KMS-11 (cell line): ENCODE results near the gene PLB1.

Experiments
- H2AFZ ChIP-seq: fragments of 200-600 bp; sonication (generic); 2 replicates; pipeline ENCODE4 v1.6.1; 2016; ENCODE audit warnings: antibody characterized with exemption, mixed run types, low read depth
- H3K27ac ChIP-seq: fragments of 200-600 bp; sonication (generic); 2 replicates; pipeline ENCODE4 v1.6.1; 2016; ENCODE audit warnings: mild to moderate bottlenecking, mixed run types
- H3K27me3 ChIP-seq: fragments of 200-600 bp; sonication (generic); 2 replicates; pipeline ENCODE4 v1.6.1; 2017; ENCODE audit warnings: mild to moderate bottlenecking, low read depth, mixed run types, moderate library complexity; ENCODE audit not compliant: insufficient read depth
- H3K36me3 ChIP-seq: fragments of 200-600 bp; sonication (generic); 2 replicates; pipeline ENCODE4 v1.6.1; 2017; ENCODE audit warnings: mild to moderate bottlenecking, mixed run types; ENCODE audit not compliant: insufficient read depth
- H3K4me1 ChIP-seq: fragments of 200-600 bp; sonication (generic); 2 replicates; pipeline ENCODE4 v1.6.1; 2016; ENCODE audit warnings: mild to moderate bottlenecking, low read depth, mixed run types; ENCODE audit not compliant: poor library complexity, severe bottlenecking
- H3K4me2 ChIP-seq: fragments of 200-600 bp; sonication (generic); 2 replicates; pipeline ENCODE4 v1.7.0; 2016; ENCODE audit warnings: mild to moderate bottlenecking, mixed run types
- H3K4me3 ChIP-seq: fragments of 200-600 bp; sonication (generic); IDR thresholded peaks from 2 replicates; pipeline ENCODE4 v1.6.1; 2017; ENCODE audit warnings: low read depth, low read length, mixed read lengths; ENCODE audit not compliant: insufficient read depth
- H3K79me2 ChIP-seq: fragments of 200-600 bp; sonication (generic); 2 replicates; pipeline ENCODE4 v1.6.1; 2016; ENCODE audit warnings: low read depth, mixed run types; ENCODE audit not compliant: insufficient read depth
- H3K9ac ChIP-seq: fragments of 200-600 bp; sonication (generic); 2 replicates; pipeline ENCODE4 v1.6.1; 2016; ENCODE audit warnings: mild to moderate bottlenecking, mixed run types
- H4K20me1 ChIP-seq: fragments of 200-600 bp; sonication (generic); 2 replicates; pipeline ENCODE4 v1.6.1; 2016; ENCODE audit warnings: mild to moderate bottlenecking, mixed run types; ENCODE audit not compliant: insufficient read depth
- TF ChIP-seq, protein P1 (sequence below): fragments of 200-600 bp; sonication (generic); conservative IDR thresholded peaks from 2 replicates; pipeline ENCODE4 v1.6.1; 2017; ENCODE audit warnings: low read depth, mild to moderate bottlenecking, antibody characterized with exemption, low read length, moderate library complexity, mixed read lengths

PLB1 gene

DNA sequence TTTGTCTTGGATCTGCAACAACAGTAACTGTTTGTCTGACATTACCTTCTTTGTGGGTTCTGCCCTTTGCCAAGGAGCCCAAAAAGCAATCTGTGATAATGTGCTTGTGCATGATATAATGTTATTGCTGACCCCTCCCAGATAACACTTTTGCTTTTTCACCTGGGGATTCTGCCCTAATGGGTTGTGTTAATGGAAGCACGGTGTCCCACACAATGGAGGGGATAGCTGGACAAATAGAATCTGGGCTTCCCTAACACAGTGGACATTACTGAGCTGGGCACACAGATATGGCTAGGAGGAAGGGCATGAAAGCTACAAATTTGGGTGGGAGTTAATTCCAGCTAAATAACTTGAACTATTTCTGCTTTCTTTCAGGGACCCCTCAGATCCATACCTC is 20.6 kb downstream of the PLB1 start:
- Histone ChIP-seq H3K4me2 (no peak overlapping the region), H3K4me3 (no peak overlapping the region), H3K27me3 (no peaks in the 10 kb centered on the region), H3K9ac (no peak overlapping the region), H3K79me2 (no peaks in the 10 kb centered on the region), H3K36me3 (no peaks in the 10 kb centered on the region), H3K4me1 (no peaks in the 10 kb centered on the region), H3K27ac (no peak overlapping the region), H2AFZ (no peak overlapping the region), H4K20me1 (no peaks in the 10 kb centered on the region)
- TF ChIP-seq, protein P1, sequence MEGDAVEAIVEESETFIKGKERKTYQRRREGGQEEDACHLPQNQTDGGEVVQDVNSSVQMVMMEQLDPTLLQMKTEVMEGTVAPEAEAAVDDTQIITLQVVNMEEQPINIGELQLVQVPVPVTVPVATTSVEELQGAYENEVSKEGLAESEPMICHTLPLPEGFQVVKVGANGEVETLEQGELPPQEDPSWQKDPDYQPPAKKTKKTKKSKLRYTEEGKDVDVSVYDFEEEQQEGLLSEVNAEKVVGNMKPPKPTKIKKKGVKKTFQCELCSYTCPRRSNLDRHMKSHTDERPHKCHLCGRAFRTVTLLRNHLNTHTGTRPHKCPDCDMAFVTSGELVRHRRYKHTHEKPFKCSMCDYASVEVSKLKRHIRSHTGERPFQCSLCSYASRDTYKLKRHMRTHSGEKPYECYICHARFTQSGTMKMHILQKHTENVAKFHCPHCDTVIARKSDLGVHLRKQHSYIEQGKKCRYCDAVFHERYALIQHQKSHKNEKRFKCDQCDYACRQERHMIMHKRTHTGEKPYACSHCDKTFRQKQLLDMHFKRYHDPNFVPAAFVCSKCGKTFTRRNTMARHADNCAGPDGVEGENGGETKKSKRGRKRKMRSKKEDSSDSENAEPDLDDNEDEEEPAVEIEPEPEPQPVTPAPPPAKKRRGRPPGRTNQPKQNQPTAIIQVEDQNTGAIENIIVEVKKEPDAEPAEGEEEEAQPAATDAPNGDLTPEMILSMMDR, result no peak

DNA sequence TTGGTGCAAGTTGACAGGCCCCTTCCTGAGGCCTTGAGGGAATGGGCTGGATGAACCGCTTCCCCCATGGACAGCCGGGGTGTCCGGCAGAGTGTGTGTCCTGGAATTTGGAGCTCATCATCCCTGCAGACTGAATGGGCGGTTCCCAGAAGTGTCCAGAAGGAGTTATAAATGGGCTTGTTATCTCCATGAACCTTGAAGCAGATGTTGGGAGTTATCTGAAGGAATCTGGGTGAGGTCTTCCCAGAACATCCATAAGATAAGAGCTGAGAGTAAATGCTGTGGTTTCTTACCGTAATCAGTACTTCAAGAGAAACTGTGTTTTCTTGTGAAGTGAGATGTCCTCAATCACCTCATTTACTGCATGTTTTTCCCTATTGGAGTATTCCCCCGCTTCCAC is 21.1 kb downstream of the PLB1 start:
- Histone ChIP-seq H3K36me3 (no peaks in the 10 kb centered on the region), H3K27me3 (no peaks in the 10 kb centered on the region), H3K27ac (no peak overlapping the region), H4K20me1 (no peaks in the 10 kb centered on the region), H3K9ac (no peak overlapping the region), H2AFZ (no peak overlapping the region), H3K4me1 (no peaks in the 10 kb centered on the region), H3K4me3 (no peak overlapping the region), H3K79me2 (no peaks in the 10 kb centered on the region), H3K4me2 (no peak overlapping the region)
- TF ChIP-seq, protein P1, result no peak

DNA sequence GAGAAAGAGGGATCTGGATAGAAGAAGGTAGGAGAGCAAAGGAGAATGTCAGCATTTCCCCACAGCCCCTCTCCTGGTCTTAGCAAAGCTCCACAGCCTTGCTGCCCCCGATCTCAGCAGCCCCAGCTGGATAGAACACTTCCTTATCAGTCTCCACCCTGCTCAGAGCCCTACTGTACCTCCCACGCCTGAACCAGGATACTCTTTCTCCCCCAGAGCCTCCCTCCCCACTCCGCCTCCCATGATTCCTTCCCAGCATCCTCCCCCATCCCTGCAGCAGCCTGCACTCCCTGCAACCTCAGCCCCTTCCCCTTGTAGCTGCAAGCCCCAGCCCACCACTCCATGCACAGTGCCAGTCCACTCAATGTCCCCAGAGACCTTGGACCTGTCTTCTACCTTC is 25.8 kb downstream of the PLB1 start:
- TF ChIP-seq, protein P1, result no peak
- Histone ChIP-seq H3K27me3 (no peaks in the 10 kb centered on the region), H3K79me2 (no peaks in the 10 kb centered on the region), H3K9ac (no peak overlapping the region), H2AFZ (no peak overlapping the region), H3K4me1 (no peaks in the 10 kb centered on the region), H3K4me3 (no peak overlapping the region), H3K27ac (no peak overlapping the region), H4K20me1 (no peaks in the 10 kb centered on the region), H3K36me3 (no peaks in the 10 kb centered on the region), H3K4me2 (no peak overlapping the region)

DNA sequence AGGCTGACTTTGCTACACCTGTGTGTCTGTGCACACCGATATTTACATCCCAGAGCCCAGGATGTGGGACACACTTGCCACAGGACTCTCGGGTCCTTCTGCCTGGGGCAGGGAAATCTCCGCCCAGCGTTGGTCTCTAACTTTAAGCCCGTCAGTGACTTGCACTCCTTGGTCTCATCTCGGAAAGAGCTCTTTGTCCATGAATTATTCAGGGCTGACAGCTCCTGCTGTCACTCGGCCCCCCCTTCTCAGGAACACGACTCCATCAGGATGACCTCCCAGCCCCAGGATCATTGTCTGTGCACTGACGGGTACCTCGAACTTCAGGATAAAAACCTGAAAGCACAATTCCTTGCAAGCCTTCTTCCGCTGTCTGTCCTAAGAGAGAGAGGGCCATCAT is 26.6 kb downstream of the PLB1 start:
- Histone ChIP-seq H3K4me2 (no peak overlapping the region), H3K4me3 (no peak overlapping the region), H2AFZ (no peak overlapping the region), H3K4me1 (no peaks in the 10 kb centered on the region), H3K9ac (no peak overlapping the region), H3K79me2 (no peaks in the 10 kb centered on the region), H3K27me3 (no peaks in the 10 kb centered on the region), H4K20me1 (no peaks in the 10 kb centered on the region), H3K27ac (no peak overlapping the region), H3K36me3 (no peaks in the 10 kb centered on the region)
- TF ChIP-seq, protein P1, result no peak

DNA sequence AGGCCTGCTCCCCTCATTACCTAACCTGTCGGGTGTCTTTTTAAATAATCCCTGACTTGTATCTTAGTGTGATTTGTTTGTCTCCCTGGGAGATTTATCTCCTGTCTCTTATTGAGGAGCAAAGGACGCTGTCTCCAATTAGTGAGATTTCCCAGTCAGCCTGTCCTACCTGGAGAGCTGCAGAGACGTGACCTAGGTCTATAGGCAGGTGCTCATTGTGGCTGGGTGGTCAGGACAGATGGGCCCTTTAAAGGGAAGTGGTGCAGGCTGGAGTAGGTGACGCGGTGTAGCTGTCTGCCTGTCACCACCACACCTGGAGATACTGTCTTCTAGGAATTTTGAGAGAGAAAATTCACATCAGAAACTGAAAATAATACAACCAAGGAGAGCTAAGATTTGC is 28.0 kb downstream of the PLB1 start:
- no peak overlapping the region for H3K9ac ChIP-seq
- TF ChIP-seq, protein P1, result no peak
- no peak overlapping the region for H2AFZ ChIP-seq
- H3K27me3 ChIP-seq, result no peaks in the 10 kb centered on the region
- no peaks in the 10 kb centered on the region for H4K20me1 ChIP-seq
- H3K36me3 ChIP-seq, result no peaks in the 10 kb centered on the region
- no peak overlapping the region for H3K27ac ChIP-seq
- H3K4me3 ChIP-seq, result no peak overlapping the region
- no peaks in the 10 kb centered on the region for H3K4me1 ChIP-seq
- no peak overlapping the region for H3K4me2 ChIP-seq
- H3K79me2 ChIP-seq, result no peaks in the 10 kb centered on the region
